Fibroblast of peridontal ligament (primary cell): ENCODE measurements around the gene RAMAC.
"Not testable (repeated sequence)": the region's sequence is repeated elsewhere in the genome, so short reads cannot be mapped to it uniquely, and the experiment has no call there.

Source experiments
- DNase-seq: peaks from one replicate; pipeline ENCODE4 v3.0.0-alpha.2; 2010; ENCODE audit errors: extremely low read depth

The RAMAC gene

GRCh38 chr15:83012636-83013035 lies 26.6 kb downstream of the RAMAC start:
- no peak for DNase-seq

GRCh38 chr15:83014205-83014653 lies 28.2 kb downstream of the RAMAC start:
- DNase-seq = no peak

- DNase-seq = no peak
These were observed 29.4 kb downstream of the RAMAC start for GRCh38 chr15:83015361-83015760.

- no peak for DNase-seq
These were observed 30.9 kb downstream of the RAMAC start for GRCh38 chr15:83016906-83017305.

- DNase-seq = no peak
These were observed 32.4 kb downstream of the RAMAC start for GRCh38 chr15:83018436-83018835.

- no peak for DNase-seq
These were observed 44.0 kb downstream of the RAMAC start for GRCh38 chr15:83030021-83030420.

GRCh38 chr15:83031234-83031633 lies 45.2 kb downstream of the RAMAC start:
- not testable (repeated sequence) for DNase-seq

GRCh38 chr15:83036253-83036652 lies 50.2 kb downstream of the RAMAC start:
- DNase-seq = no peak

- no peak for DNase-seq
These were observed 53.2 kb downstream of the RAMAC start for GRCh38 chr15:83039206-83039605.
